IMR-90 (cell line): ENCODE results near the gene ENDOU.

Experiments used
- BHLHE40 ChIP-seq: fragments of 150-350 bp; IDR thresholded peaks from 2 replicates; pipeline ENCODE4 v1.6.1; 2016; ENCODE audit warnings: mild to moderate bottlenecking, low read depth, low read length
- CEBPB ChIP-seq: IDR thresholded peaks from 2 replicates; pipeline ENCODE4 v1.6.1; 2012; ENCODE audit warnings: low read depth, low read length, improper control_type of control experiment
- CHD1 ChIP-seq: IDR thresholded peaks from 2 replicates; pipeline ENCODE4 v1.6.1; 2012; ENCODE audit warnings: low read depth, low read length, improper control_type of control experiment
- FOS ChIP-seq: fragments of 150-350 bp; IDR thresholded peaks from 2 replicates; pipeline ENCODE4 v1.6.1; 2016; ENCODE audit warnings: low read depth, low read length
- MAFK ChIP-seq: IDR thresholded peaks from 2 replicates; pipeline ENCODE4 v1.6.1; 2012; ENCODE audit warnings: low read depth, low read length, improper control_type of control experiment
- MAZ ChIP-seq: IDR thresholded peaks from 2 replicates; pipeline ENCODE4 v1.6.1; 2012; ENCODE audit warnings: low read depth, mild to moderate bottlenecking, low read length, improper control_type of control experiment, moderate library complexity, borderline replicate concordance
- POLR2A ChIP-seq: IDR thresholded peaks from 2 replicates; pipeline ENCODE4 v1.6.1; 2012; ENCODE audit warnings: mild to moderate bottlenecking, low read depth, low read length
- RAD21 ChIP-seq: IDR thresholded peaks from 2 replicates; pipeline ENCODE4 v1.6.1; 2012; ENCODE audit warnings: low read length, improper control_type of control experiment
- RCOR1 ChIP-seq: IDR thresholded peaks from 2 replicates; pipeline ENCODE4 v1.6.1; 2012; ENCODE audit warnings: mild to moderate bottlenecking, low read length, improper control_type of control experiment; ENCODE audit not compliant: insufficient replicate concordance
- RFX5 ChIP-seq: IDR thresholded peaks from 2 replicates; pipeline ENCODE4 v1.8.0; 2012; ENCODE audit warnings: low read depth, mild to moderate bottlenecking, low read length, moderate library complexity
- SMC3 ChIP-seq: fragments of 150-350 bp; IDR thresholded peaks from 2 replicates; pipeline ENCODE4 v1.6.1; 2016; ENCODE audit warnings: low read depth, mild to moderate bottlenecking, antibody characterized with exemption, low read length, moderate library complexity
- TF ChIP-seq, protein P1 (sequence below): conservative IDR thresholded peaks from 2 replicates; pipeline ENCODE4 v1.5.1; 2012; ENCODE audit warnings: mild to moderate bottlenecking, low read depth, low read length, improper control_type of control experiment
- TF ChIP-seq, protein P2 (sequence below): fragments of 150-350 bp; IDR thresholded peaks from 2 replicates; pipeline ENCODE4 v1.6.1; 2017; ENCODE audit warnings: mild to moderate bottlenecking, antibody characterized with exemption, low read length, low read depth

DNA sequence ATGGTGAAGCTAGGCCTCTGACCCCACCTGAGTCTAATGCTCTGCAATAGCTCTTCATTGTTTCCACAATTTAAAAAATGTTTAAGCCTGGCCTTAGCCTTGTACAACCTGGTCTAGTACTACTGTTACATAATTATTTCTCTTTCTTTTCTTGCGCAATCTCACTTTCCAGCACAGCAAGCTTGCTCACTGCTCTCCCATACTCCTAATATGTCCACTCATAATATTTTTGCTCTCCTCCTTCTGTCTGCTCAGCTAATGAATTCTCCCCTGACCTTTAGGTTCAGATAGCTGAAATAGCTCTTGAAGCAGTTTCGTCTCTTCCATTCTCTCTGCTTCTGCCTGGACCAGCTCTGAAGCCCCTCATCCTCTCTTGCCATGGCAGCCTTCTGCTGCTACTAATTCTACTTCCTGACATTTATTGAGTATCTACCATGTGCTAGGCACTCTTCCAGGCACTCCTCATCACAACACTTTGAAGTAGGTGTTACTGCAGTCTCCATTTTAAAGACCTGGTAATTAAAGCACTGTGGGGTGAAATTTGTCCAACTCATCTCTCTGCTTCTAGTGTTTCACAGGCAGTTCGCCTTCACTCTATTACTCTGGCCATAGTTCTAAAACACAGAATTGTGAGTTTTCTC, 44.9 kb upstream of the ENDOU start:
- TF ChIP-seq, protein P1, sequence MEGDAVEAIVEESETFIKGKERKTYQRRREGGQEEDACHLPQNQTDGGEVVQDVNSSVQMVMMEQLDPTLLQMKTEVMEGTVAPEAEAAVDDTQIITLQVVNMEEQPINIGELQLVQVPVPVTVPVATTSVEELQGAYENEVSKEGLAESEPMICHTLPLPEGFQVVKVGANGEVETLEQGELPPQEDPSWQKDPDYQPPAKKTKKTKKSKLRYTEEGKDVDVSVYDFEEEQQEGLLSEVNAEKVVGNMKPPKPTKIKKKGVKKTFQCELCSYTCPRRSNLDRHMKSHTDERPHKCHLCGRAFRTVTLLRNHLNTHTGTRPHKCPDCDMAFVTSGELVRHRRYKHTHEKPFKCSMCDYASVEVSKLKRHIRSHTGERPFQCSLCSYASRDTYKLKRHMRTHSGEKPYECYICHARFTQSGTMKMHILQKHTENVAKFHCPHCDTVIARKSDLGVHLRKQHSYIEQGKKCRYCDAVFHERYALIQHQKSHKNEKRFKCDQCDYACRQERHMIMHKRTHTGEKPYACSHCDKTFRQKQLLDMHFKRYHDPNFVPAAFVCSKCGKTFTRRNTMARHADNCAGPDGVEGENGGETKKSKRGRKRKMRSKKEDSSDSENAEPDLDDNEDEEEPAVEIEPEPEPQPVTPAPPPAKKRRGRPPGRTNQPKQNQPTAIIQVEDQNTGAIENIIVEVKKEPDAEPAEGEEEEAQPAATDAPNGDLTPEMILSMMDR, result no peak
- peak; percentile 99 for TF ChIP-seq CEBPB
- no peak for TF ChIP-seq POLR2A
- no peak for TF ChIP-seq SMC3
- TF ChIP-seq BHLHE40, result no peak
- no peak for TF ChIP-seq RFX5
- no peak for TF ChIP-seq RCOR1
- no peak for TF ChIP-seq RAD21
- no peak for TF ChIP-seq CHD1
- no peak for TF ChIP-seq FOS
- TF ChIP-seq, protein P2, sequence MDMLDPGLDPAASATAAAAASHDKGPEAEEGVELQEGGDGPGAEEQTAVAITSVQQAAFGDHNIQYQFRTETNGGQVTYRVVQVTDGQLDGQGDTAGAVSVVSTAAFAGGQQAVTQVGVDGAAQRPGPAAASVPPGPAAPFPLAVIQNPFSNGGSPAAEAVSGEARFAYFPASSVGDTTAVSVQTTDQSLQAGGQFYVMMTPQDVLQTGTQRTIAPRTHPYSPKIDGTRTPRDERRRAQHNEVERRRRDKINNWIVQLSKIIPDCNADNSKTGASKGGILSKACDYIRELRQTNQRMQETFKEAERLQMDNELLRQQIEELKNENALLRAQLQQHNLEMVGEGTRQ, result no peak
- no peak for TF ChIP-seq MAFK
- no peak for TF ChIP-seq MAZ
